SK-N-SH (cell line): ENCODE results near the gene VPS26A. TPM values are rescaled to one million over a fixed set of nuclear protein-coding genes. Genes with fewer than 3 reads are reported as not detected.

ENCODE experiments used
- CTCF ChIA-PET: fragments of 300-600, 350-600 bp; formaldehyde crosslinking; extraction: SDS; loops from one replicate; lab custom pipeline; 2021; lab: Yijun Ruan, JAX
- POLR2A ChIA-PET: fragments of 350-600 bp; sonication (Branson Sonifier 250); formaldehyde crosslinking; extraction: SDS; loops from one replicate; lab custom pipeline; 2020; ENCODE audit warnings: antibody characterized with exemption, inconsistent platforms; lab: Yijun Ruan, JAX
- DNase-seq: peaks from one replicate; pipeline ENCODE4 v3.0.0; 2012
- H2AFZ ChIP-seq: fragments of 200-600 bp; sonication (generic); 2 replicates; pipeline ENCODE4 v1.8.1; 2016; ENCODE audit warnings: antibody characterized with exemption, mild to moderate bottlenecking, low read depth
- H3F3A ChIP-seq: fragments of 200-600 bp; sonication (generic); replicated peaks from 2 replicates; pipeline ENCODE3; 2016; ENCODE audit warnings: antibody characterized with exemption, mild to moderate bottlenecking; ENCODE audit not compliant: insufficient read depth
- H3K27ac ChIP-seq, 2 experiments: fragments of 200-500 bp in 1 of 2; fragments of 200-600 bp in 1 of 2; sonication (Bioruptor generic) in 1 of 2; sonication (generic), shearing (Covaris generic) in 1 of 2; 2 replicates each; pipeline versions ENCODE4 v1.5.1 to v1.6.1; 2014 to 2016; ENCODE audit warnings: low read depth in 2 of 2, inconsistent platforms in 1 of 2, low read length in 1 of 2, mild to moderate bottlenecking in 1 of 2, mixed read lengths in 1 of 2
- H3K27me3 ChIP-seq: fragments of 200-600 bp; sonication (generic), shearing (Covaris generic); 2 replicates; pipeline ENCODE4 v1.6.1; 2016; ENCODE audit warnings: mixed run types; ENCODE audit not compliant: insufficient read depth
- H3K36me3 ChIP-seq, 2 experiments: fragments of 200-500 bp in 1 of 2; fragments of 200-600 bp in 1 of 2; sonication (Bioruptor generic) in 1 of 2; sonication (generic) in 1 of 2; replicated peaks in 1 of 2; 2 replicates each; pipeline versions ENCODE3 to v1.5.1; 2014 to 2016; ENCODE audit warnings: low read length in 1 of 2, mild to moderate bottlenecking in 1 of 2; ENCODE audit not compliant: insufficient read depth in 2 of 2, control insufficient read depth in 1 of 2
- H3K4me1 ChIP-seq, 2 experiments: fragments of 200-500 bp in 1 of 2; fragments of 200-600 bp in 1 of 2; sonication (Bioruptor generic) in 1 of 2; sonication (generic), shearing (Covaris generic) in 1 of 2; 2 replicates each; pipeline versions ENCODE4 v1.5.1 to v1.6.1; 2014 to 2016; ENCODE audit warnings: low read depth in 1 of 2, low read length in 1 of 2, mixed run types in 1 of 2; ENCODE audit not compliant: insufficient read depth in 2 of 2, control insufficient read depth in 1 of 2
- H3K4me2 ChIP-seq: fragments of 200-600 bp; sonication (generic), shearing (Covaris generic); 2 replicates; pipeline ENCODE4 v1.6.1; 2017; ENCODE audit warnings: mixed run types
- H3K4me3 ChIP-seq, 2 experiments: fragments of 200-500 bp in 1 of 2; fragments of 200-600 bp in 1 of 2; sonication (Bioruptor generic) in 1 of 2; sonication (generic), shearing (Covaris generic) in 1 of 2; 2 replicates each; pipeline versions ENCODE4 v1.5.1 to v1.8.1; 2014 to 2016; ENCODE audit warnings: low read depth in 2 of 2, inconsistent platforms in 1 of 2, low read length in 1 of 2, mild to moderate bottlenecking in 1 of 2, mixed read lengths in 1 of 2, moderate library complexity in 1 of 2
- H3K79me2 ChIP-seq: fragments of 200-600 bp; sonication (generic); 2 replicates; pipeline ENCODE4 v1.8.1; 2017; ENCODE audit warnings: mild to moderate bottlenecking; ENCODE audit not compliant: insufficient read depth
- H3K9ac ChIP-seq: fragments of 200-600 bp; sonication (generic); 2 replicates; pipeline ENCODE4 v1.6.1; 2017; ENCODE audit warnings: mixed run types
- H3K9me2 ChIP-seq: fragments of 200-600 bp; sonication (generic); 2 replicates; pipeline ENCODE4 v1.6.1; 2017; ENCODE audit warnings: mixed run types
- H3K9me3 ChIP-seq: fragments of 200-600 bp; sonication (generic); 2 replicates; pipeline ENCODE4 v1.6.1; 2017; ENCODE audit warnings: mixed run types, mild to moderate bottlenecking, moderate library complexity
- H4K20me1 ChIP-seq: fragments of 200-600 bp; sonication (generic); 2 replicates; pipeline ENCODE4 v1.6.1; 2017; ENCODE audit warnings: mild to moderate bottlenecking, mixed run types; ENCODE audit not compliant: insufficient read depth
- CTCF ChIP-seq: fragments of 200-600 bp; sonication (generic); IDR thresholded peaks from 2 replicates; pipeline ENCODE4 v1.6.1; 2017; ENCODE audit warnings: antibody characterized with exemption, mild to moderate bottlenecking, moderate library complexity
- ELF1 ChIP-seq: IDR thresholded peaks from 2 replicates; pipeline ENCODE4 v1.4.0; 2012
- EP300 ChIP-seq, 2 experiments: IDR thresholded peaks; 2 replicates each; pipeline versions ENCODE4 v1.4.0 to v1.6.1; 2012; ENCODE audit warnings: borderline replicate concordance in 1 of 2, low read depth in 1 of 2, low read length in 1 of 2
- EZH2phosphoT487 ChIP-seq: fragments of 200-600 bp; sonication (generic); IDR thresholded peaks from 2 replicates; pipeline ENCODE4 v1.6.1; 2017; ENCODE audit warnings: low read depth, mixed run types, mild to moderate bottlenecking, antibody characterized with exemption, moderate library complexity, borderline replicate concordance
- FOSL2 ChIP-seq: IDR thresholded peaks from 2 replicates; pipeline ENCODE4 v1.4.0; 2012; ENCODE audit warnings: low read depth, mild to moderate bottlenecking, moderate library complexity, borderline replicate concordance
- GABPA ChIP-seq: IDR thresholded peaks from 2 replicates; pipeline ENCODE4 v1.4.0; 2012; ENCODE audit warnings: low read depth, mild to moderate bottlenecking
- IRF3 ChIP-seq: fragments of 150-350 bp; IDR thresholded peaks from 2 replicates; pipeline ENCODE4 v1.6.1; 2016; ENCODE audit warnings: mild to moderate bottlenecking, low read depth, low read length
- JUND ChIP-seq: IDR thresholded peaks from 2 replicates; pipeline ENCODE4 v1.4.0; 2012
- MAX ChIP-seq: IDR thresholded peaks from 2 replicates; pipeline ENCODE4 v1.4.0; 2012; ENCODE audit warnings: low read depth
- MEF2A ChIP-seq: IDR thresholded peaks from 2 replicates; pipeline ENCODE4 v1.4.0; 2012; ENCODE audit warnings: low read depth, borderline replicate concordance
- MXI1 ChIP-seq: IDR thresholded peaks from 2 replicates; pipeline ENCODE4 v1.6.1; 2012; ENCODE audit warnings: mild to moderate bottlenecking, low read depth, low read length, improper control_type of control experiment
- NFIC ChIP-seq: IDR thresholded peaks from 2 replicates; pipeline ENCODE4 v1.4.0; 2012; ENCODE audit warnings: borderline replicate concordance
- POLR2AphosphoS5 ChIP-seq: IDR thresholded peaks from 2 replicates; pipeline ENCODE4 v1.6.1; 2012; ENCODE audit warnings: low read depth, low read length
- RCOR1 ChIP-seq: fragments of 150-350 bp; IDR thresholded peaks from 2 replicates; pipeline ENCODE4 v1.6.1; 2017; ENCODE audit warnings: antibody characterized with exemption, low read length
- REST ChIP-seq: IDR thresholded peaks from 2 replicates; pipeline ENCODE4 v1.6.1; 2012; ENCODE audit warnings: mild to moderate bottlenecking, low read depth, low read length, moderate library complexity
- RXRA ChIP-seq: IDR thresholded peaks from 2 replicates; pipeline ENCODE4 v1.4.0; 2012; ENCODE audit warnings: low read depth, mild to moderate bottlenecking, borderline replicate concordance
- SMC3 ChIP-seq: IDR thresholded peaks from 2 replicates; pipeline ENCODE4 v1.6.1; 2012; ENCODE audit warnings: low read depth, low read length, improper control_type of control experiment
- USF2 ChIP-seq: fragments of 150-350 bp; IDR thresholded peaks from 2 replicates; pipeline ENCODE4 v1.6.1; 2017; ENCODE audit warnings: antibody characterized with exemption, low read length, low read depth, borderline replicate concordance
- ZBTB33 ChIP-seq: IDR thresholded peaks from 2 replicates; pipeline ENCODE4 v1.4.0; 2012; ENCODE audit warnings: low read depth, borderline replicate concordance
- WGBS: methylation state at CpG from one replicate; pipeline ENCODE4 v1.1.6; 2017; ENCODE audit warnings: low lambda C conversion rate; 5-methylcytosine and 5-hydroxymethylcytosine counted together
- polyA plus RNA-seq, 3 experiments: library from polyadenylated mRNA; depleted of rRNA; stranded (reverse); fragments of >200 nt; gene quantifications; 2 replicates each; pipeline ENCODE4 v1.2.3, GENCODE V29; 2012

The VPS26A gene
- polyA plus RNA-seq, 1 of the 3 experiments (the other 2 are of a cell fraction): 10.6 TPM

GRCh38 chr10:69123747-69124562, at the start of gene VPS26A (continued):
- TF ChIP-seq CTCF (peak; percentile 50; the same call in 1 of the 2 replicates), RCOR1 (no peak), EZH2phosphoT487 (no peak), EP300 (IDR thresholded peaks at IDR 0.05; ENCODE audit: borderline replicate concordance in 1 of 2, low read depth in 1 of 2, low read length in 1 of 2) (no peak), NFIC (no peak), POLR2AphosphoS5 (peak; percentile 94), GABPA (peak; percentile 43; the same call in 1 of the 2 replicates), ELF1 (0 out of 2 replicates have a peak, but pooled peaks have one; percentile 39), SMC3 (peak; percentile 26; the same call in 1 of the 2 replicates), MXI1 (peak; percentile 69; the same call in 1 of the 2 replicates), MAX (peak; percentile 43)
- TF ChIP-seq, all 33 proteins: peak for 13

- CTCF ChIA-PET: no interaction called here
- 65% methylated on average over 4 of the region's 4 CpGs for WGBS
Measured at GRCh38 chr10:69074532-69074931, 49.4 kb upstream of the VPS26A start.

More at GRCh38 chr10:69074532-69074931, 49.4 kb upstream of the VPS26A start:
- no peaks in the 10 kb centered on the region for H3K9me2 ChIP-seq
- no peak overlapping the region for H3K9ac ChIP-seq
- DNase-seq: no peak
- no peak overlapping the region for H3K4me3 ChIP-seq
- POLR2A ChIA-PET: no interaction called here
- no peaks in the 10 kb centered on the region for H4K20me1 ChIP-seq
- H3K36me3 ChIP-seq: no peaks in the 10 kb centered on the region
- H3K9me3 ChIP-seq: no peaks in the 10 kb centered on the region
- H3K27me3 ChIP-seq: no peaks in the 10 kb centered on the region
- no peak for TF ChIP-seq NFIC
- no peak for TF ChIP-seq REST
- no peak for TF ChIP-seq GABPA
- TF ChIP-seq FOSL2: no peak
- TF ChIP-seq RXRA: no peak
- no peak for TF ChIP-seq ZBTB33
- TF ChIP-seq IRF3: no peak
- TF ChIP-seq USF2: no peak
- TF ChIP-seq MEF2A: no peak
- TF ChIP-seq JUND: no peak
- no peaks in the 10 kb centered on the region for H3F3A ChIP-seq
- H2AFZ ChIP-seq: 0 out of 2 replicates have a peak overlapping the region, but pooled peaks have one; percentile 22
- H3K27ac ChIP-seq: no peak overlapping the region
- H3K4me1 ChIP-seq: no peaks in the 10 kb centered on the region
- H3K4me2 ChIP-seq: no peak overlapping the region
- no peaks in the 10 kb centered on the region for H3K79me2 ChIP-seq
